Activated T-cell treated with anti-CD3 and anti-CD28 coated beads for 1 hour (primary cell): ENCODE data around the gene CALML3.
"Not testable (repeated sequence)": the region's sequence is repeated elsewhere in the genome, so short reads cannot be mapped to it uniquely, and the experiment has no call there.

Experiments
- DNase-seq: peaks from one replicate; pipeline ENCODE4 v3.0.0-alpha.2; 2020; ENCODE audit warnings: low read depth

CALML3 gene

GRCh38 chr10:5524641-5525560 is at the start of gene CALML3:
TSS of gene CALML3 (plus strand) at chr10:5524961. CDS start at chr10:5525086, 125 bp downstream.
- no peak for DNase-seq

GRCh38 chr10:5475088-5475487 is 49.7 kb upstream of the CALML3 start:
- DNase-seq = not testable (repeated sequence)

- not testable (repeated sequence) for DNase-seq
These were observed 48.6 kb upstream of the CALML3 start for GRCh38 chr10:5475974-5476807.

- no peak for DNase-seq
These were observed 47.7 kb upstream of the CALML3 start for GRCh38 chr10:5476918-5477525.

- no peak for DNase-seq
These were observed 46.6 kb upstream of the CALML3 start for GRCh38 chr10:5477948-5478693.

GRCh38 chr10:5478694-5479305 is 46.0 kb upstream of the CALML3 start:
- no peak for DNase-seq

GRCh38 chr10:5479481-5480161 is 45.1 kb upstream of the CALML3 start:
- no peak for DNase-seq

GRCh38 chr10:5480162-5480941 is 44.4 kb upstream of the CALML3 start:
- DNase-seq = no peak

- no peak for DNase-seq
These were observed 43.6 kb upstream of the CALML3 start for GRCh38 chr10:5481121-5481520.

GRCh38 chr10:5482016-5482415 is 42.7 kb upstream of the CALML3 start:
- no peak for DNase-seq

- DNase-seq = no peak
These were observed 40.6 kb upstream of the CALML3 start for GRCh38 chr10:5484205-5484604.

- DNase-seq = no peak
These were observed 39.5 kb upstream of the CALML3 start for GRCh38 chr10:5485290-5485689.

GRCh38 chr10:5485948-5486852 is 38.6 kb upstream of the CALML3 start:
- no peak for DNase-seq

- DNase-seq = no peak
These were observed 37.9 kb upstream of the CALML3 start for GRCh38 chr10:5486853-5487235.

- no peak for DNase-seq
These were observed 36.2 kb upstream of the CALML3 start for GRCh38 chr10:5488272-5489161.

- DNase-seq = no peak
These were observed 34.7 kb upstream of the CALML3 start for GRCh38 chr10:5490032-5490431.

GRCh38 chr10:5490698-5491464 is 33.9 kb upstream of the CALML3 start:
- DNase-seq = no peak
